ENCODE measurements around the gene MC1R.

Gene MC1R

DNA sequence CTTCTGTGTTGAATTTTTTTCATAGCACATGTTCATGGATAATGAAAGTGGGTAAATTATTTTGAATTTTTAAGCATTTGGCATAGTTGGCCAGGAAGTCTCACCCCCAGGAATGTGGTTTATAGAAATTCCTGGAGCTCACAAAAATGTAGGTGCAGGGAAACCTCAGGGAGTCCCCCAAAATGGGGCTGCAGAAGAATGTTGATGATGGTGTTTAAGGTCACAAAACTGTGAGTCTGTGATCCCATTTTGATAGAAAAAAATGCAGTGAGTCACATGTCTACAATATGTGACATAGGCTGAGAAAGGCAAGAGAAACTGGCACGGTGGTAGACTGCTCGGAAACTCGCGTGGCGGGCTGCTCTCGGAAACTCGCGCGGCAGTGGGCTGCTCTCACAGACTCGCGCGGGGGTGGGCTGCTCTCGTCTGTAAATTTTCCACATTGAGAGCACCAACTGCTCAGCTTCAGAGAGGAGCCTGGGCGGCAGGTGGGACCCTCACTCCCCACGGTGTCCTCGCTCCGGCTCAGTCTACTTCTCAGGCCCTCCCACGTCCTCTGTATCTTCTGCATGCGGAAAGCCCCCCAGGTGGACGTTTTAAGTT lies 18.7 kb upstream of the MC1R start:
- H3K27ac ChIP-seq: no peak overlapping the region
- TF ChIP-seq, protein P1, sequence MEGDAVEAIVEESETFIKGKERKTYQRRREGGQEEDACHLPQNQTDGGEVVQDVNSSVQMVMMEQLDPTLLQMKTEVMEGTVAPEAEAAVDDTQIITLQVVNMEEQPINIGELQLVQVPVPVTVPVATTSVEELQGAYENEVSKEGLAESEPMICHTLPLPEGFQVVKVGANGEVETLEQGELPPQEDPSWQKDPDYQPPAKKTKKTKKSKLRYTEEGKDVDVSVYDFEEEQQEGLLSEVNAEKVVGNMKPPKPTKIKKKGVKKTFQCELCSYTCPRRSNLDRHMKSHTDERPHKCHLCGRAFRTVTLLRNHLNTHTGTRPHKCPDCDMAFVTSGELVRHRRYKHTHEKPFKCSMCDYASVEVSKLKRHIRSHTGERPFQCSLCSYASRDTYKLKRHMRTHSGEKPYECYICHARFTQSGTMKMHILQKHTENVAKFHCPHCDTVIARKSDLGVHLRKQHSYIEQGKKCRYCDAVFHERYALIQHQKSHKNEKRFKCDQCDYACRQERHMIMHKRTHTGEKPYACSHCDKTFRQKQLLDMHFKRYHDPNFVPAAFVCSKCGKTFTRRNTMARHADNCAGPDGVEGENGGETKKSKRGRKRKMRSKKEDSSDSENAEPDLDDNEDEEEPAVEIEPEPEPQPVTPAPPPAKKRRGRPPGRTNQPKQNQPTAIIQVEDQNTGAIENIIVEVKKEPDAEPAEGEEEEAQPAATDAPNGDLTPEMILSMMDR (conservative IDR thresholded peaks at IDR 0.05): no peak

DNA sequence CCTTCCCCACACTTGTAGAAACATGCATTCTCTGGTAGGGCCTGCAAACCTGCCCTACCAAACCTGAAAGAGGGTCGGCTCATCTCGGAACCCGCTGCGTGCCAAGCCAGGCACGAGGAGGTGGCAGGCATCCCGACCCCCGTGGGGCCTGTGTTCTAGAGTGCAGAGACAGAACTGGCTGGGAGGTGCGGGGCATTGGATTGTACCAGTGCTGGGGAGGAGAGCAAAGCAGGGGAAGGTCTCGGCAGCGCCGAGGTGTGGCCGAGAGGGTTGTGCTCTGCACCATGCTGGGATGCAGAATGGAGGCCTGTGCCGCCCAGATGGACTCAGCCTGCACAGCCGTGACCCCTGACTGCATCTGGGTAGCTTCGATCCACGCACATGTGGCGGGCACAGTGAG lies 17.8 kb upstream of the MC1R start:
- TF ChIP-seq, protein P1 (conservative IDR thresholded peaks at IDR 0.05): no peak
- no peak overlapping the region for H3K27ac ChIP-seq

DNA sequence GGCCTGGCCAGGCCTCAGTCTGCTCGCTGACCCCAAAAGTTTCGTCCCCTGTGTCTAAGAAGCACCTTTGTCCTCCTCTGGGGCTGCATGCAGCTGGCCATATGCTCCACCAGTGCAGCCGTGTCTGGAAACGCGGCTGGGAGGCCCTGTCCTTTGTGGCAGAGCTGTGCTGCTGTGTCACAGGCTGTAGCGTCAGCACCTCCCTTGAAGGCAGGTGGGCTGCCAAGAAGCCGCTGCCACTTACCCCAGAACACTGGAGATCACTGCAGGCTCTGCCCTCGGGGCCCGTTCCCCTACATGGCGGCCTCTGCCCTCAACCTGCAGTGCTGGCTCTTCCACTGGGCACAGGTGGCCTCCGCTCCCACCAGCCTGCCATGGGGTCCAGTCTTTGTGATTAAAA lies 15.7 kb upstream of the MC1R start:
- no peak overlapping the region for H3K27ac ChIP-seq
- TF ChIP-seq, protein P1 (conservative IDR thresholded peaks at IDR 0.05): no peak

DNA sequence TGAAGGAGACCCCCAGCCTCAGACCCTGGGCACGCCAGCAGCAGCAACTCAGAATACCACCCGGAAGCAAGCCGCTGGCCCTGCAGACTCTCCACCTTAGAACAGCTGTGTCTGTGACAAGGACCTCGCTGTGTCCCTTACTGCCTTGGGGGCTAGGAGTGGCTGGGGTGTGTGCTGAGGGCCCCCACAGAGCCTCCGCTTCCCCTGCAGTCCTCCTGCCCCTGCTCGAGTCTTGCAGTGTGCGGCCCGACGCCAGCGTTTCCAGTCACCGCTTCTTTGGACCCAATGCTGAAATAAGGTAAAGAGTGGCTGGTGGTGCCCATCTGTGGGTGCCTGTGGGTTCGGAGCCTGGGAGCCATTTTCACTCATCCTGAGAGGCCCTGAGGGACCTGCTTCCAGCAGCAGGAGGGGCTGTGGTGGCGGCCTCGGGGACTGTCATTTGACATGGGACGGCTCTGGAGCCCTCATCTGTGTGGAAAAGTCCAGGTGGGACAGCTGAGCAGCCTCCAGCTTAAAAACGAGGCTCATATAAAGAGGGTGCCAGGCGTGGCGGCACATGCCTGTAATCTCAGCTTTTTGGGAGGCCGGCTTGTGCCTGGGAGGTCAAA lies 14.7 kb upstream of the MC1R start:
- TF ChIP-seq, protein P1 (conservative IDR thresholded peaks at IDR 0.05): no peak

DNA sequence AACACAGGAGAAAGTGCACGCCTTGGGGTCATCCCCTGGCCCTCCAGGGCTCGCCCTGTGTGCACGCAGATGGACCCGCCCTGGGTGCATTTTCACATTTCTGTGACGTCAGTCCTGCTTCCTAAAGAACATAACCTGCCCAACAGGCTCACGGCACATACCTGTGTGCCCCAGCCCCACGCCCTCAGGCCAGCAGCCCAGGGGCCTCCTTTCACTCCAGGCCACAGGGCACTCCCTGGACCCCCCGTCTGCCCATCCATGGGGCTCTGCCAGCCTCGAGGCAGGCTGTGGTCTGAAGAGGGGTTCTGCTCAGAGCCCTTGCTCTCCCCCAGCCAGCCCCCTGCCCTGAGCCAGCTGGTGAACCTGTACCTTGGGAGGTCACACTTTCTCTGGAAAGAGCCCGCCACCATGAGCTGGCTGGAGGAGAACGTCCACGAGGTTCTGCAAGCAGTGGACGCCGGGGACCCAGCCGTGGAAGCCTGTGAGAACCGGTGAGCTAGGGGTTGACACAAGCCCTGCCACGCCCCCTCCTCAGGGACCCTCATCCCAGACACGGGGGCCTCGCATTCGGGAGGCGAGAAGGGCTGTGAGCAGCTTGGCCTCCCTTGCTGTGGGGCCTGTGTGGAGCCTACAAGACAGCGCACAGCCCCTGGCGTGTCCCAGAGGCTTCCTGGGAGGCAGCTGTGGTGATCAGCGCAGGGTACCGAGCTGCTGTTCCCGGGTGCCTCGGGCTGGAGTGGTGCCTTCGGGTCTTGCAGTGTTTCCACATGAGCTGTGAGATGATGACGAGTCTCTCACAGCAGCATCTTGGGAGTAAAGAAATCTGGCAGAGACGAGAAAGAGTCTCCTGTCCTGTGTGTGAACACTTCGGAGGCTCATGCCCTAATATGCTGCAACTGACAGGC lies 13.8 kb upstream of the MC1R start:
- TF ChIP-seq, protein P1 (conservative IDR thresholded peaks at IDR 0.05): no peak
- H3K27ac ChIP-seq: no peak overlapping the region

More for the DNA sequence above, 14.7 kb upstream of the MC1R start:
- H3K27ac ChIP-seq: no peak overlapping the region

DNA sequence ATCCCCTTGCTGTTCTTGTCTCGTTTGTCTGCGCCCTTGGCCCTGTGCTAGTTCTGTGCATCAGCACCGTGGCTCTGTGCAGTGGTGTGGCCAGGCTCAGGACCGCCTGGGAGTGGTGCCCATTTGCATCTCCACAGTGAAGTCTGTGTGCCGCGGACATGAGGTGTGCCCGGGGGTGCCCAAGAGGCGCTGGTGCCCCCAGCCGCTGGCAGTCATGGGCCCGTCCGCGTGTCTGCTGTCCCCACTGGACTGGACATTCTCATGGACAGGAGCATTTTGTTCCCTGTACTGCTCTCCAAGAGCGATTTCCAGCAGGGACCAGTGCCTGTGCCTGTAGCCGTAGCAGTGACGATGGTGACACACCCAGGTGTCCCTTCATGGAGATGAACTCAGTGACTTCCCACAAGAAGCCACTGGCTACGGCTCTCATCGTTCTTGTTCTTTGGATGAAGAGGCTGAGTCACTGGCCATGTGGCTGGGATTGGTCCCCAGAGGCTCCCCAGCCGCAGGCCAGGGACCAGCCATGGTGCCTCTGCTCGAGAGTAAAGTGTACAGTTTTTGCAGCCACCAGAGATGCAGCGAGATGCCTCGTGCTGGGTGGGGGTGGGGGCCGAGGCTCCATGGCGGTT lies 13.0 kb upstream of the MC1R start:
- no peak overlapping the region for H3K27ac ChIP-seq
- TF ChIP-seq, protein P1 (conservative IDR thresholded peaks at IDR 0.05): no peak
